T follicular helper cell (primary cell): ENCODE measurements around the gene PRXL2C.

Experiments
- DNase-seq: peaks from one replicate; pipeline ENCODE4 v3.0.0-alpha.2; 2020; ENCODE audit warnings: low read depth

The PRXL2C gene

GRCh38 chr9:96612105-96612965 is 42.8 kb downstream of the PRXL2C start:
- DNase-seq: no peak

- DNase-seq: no peak
Measured at GRCh38 chr9:96611302-96611701, 43.8 kb downstream of the PRXL2C start.

GRCh38 chr9:96609732-96610131 is 45.4 kb downstream of the PRXL2C start:
- no peak for DNase-seq

- no peak for DNase-seq
Measured at GRCh38 chr9:96607971-96608370, 47.1 kb downstream of the PRXL2C start.

- DNase-seq: no peak
Measured at GRCh38 chr9:96605328-96605727, 49.8 kb downstream of the PRXL2C start.

- DNase-seq: no peak
Measured at GRCh38 chr9:96604004-96604319, 51.2 kb downstream of the PRXL2C start.

- no peak for DNase-seq
Measured at GRCh38 chr9:96603305-96604003, 51.7 kb downstream of the PRXL2C start.

- no peak for DNase-seq
Measured at GRCh38 chr9:96599298-96599697, 55.8 kb downstream of the PRXL2C start.

GRCh38 chr9:96596601-96597111 is 58.5 kb downstream of the PRXL2C start:
- DNase-seq: no peak
